Measurements from ENCODE around the gene RAD51AP2.

GRCh38 chr2:17547237-17547636 is 29.0 kb upstream of the RAD51AP2 start:
- TF ChIP-seq CTCF (IDR thresholded peaks at IDR 0.05; ENCODE audit: extremely low read depth in 1 of 2, insufficient read depth in 1 of 2, low read depth in 1 of 2, low read length in 2 of 2) (no peak), POLR2A (IDR thresholded peaks at IDR 0.05; ENCODE audit: low read depth, low read length) (no peak), MYC (IDR thresholded peaks at IDR 0.05; ENCODE audit: low read depth, low read length) (no peak), EZH2 (IDR thresholded peaks at IDR 0.05; ENCODE audit: borderline replicate concordance, low read depth, low read length, severe bottlenecking) (no peak)
